Mucosa of stomach (tissue), 1 donor: ENCODE measurements around the gene ACER3.
"Not testable (repeated sequence)": the region's sequence is repeated elsewhere in the genome, so short reads cannot be mapped to it uniquely, and the experiment has no call there.

Experiments used
- H3K27me3 ChIP-seq: one replicate; pipeline ENCODE4 v1.7.0; 2013; ENCODE audit warnings: mild to moderate bottlenecking, low read length; ENCODE audit not compliant: control insufficient read depth, insufficient read depth
- H3K36me3 ChIP-seq: one replicate; pipeline ENCODE4 v1.7.0; 2013; ENCODE audit warnings: low read length; ENCODE audit not compliant: control insufficient read depth, insufficient read depth
- H3K4me1 ChIP-seq: one replicate; pipeline ENCODE4 v1.7.0; 2013; ENCODE audit warnings: mild to moderate bottlenecking, low read length; ENCODE audit not compliant: control insufficient read depth, insufficient read depth
- H3K4me3 ChIP-seq: one replicate; pipeline ENCODE4 v1.7.0; 2013; ENCODE audit warnings: low read length
- H3K9ac ChIP-seq: one replicate; pipeline ENCODE4 v1.7.0; 2013; ENCODE audit warnings: mild to moderate bottlenecking, low read length, moderate library complexity
- H3K9me3 ChIP-seq: one replicate; pipeline ENCODE4 v1.7.0; 2013; ENCODE audit warnings: mild to moderate bottlenecking, low read length, moderate library complexity; ENCODE audit not compliant: control insufficient read depth
- donor health status: Pancreatic carcinoma.

Gene ACER3

GRCh38 chr11:77052518-77052917 lies 191.8 kb downstream of the ACER3 start:
- H3K4me1 ChIP-seq = peaks cover 12% of the 10 kb centered on the region
- no peak overlapping the region for H3K9ac ChIP-seq
- H3K27me3 ChIP-seq = no peaks in the 10 kb centered on the region
- H3K4me3 ChIP-seq = no peak overlapping the region
- peaks cover 11% of the 10 kb centered on the region for H3K9me3 ChIP-seq
- H3K36me3 ChIP-seq = no peaks in the 10 kb centered on the region

GRCh38 chr11:77053217-77054015 lies 192.7 kb downstream of the ACER3 start:
- peaks cover 12% of the 10 kb centered on the region for H3K4me1 ChIP-seq
- peaks cover 11% of the 10 kb centered on the region for H3K9me3 ChIP-seq
- no peak overlapping the region for H3K9ac ChIP-seq
- no peaks in the 10 kb centered on the region for H3K36me3 ChIP-seq
- no peaks in the 10 kb centered on the region for H3K27me3 ChIP-seq
- H3K4me3 ChIP-seq = no peak overlapping the region

DNA sequence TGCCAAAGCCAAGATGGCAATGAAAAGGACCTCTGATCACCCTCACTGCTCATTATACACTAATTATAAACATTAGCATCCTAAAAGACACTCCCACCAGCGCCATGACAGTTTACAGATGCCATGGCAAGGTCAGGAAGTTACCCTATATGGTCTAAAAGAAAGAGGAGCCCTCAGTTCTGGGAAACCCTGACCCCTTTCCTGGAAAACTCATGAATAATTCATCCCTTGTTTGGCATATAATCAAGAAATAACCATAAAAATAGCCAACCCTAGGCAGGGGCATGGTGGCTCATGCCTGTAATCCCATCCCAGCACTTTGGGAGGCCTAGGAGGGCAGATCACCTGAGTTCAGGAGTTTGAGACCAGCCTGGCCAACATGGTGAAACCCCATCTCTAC lies 193.4 kb downstream of the ACER3 start:
- Histone ChIP-seq H3K27me3 (no peaks in the 10 kb centered on the region), H3K9me3 (peaks cover 11% of the 10 kb centered on the region), H3K36me3 (no peaks in the 10 kb centered on the region), H3K4me1 (peaks cover 5% of the 10 kb centered on the region), H3K4me3 (no peak overlapping the region), H3K9ac (no peak overlapping the region)

GRCh38 chr11:77055101-77055561 lies 194.4 kb downstream of the ACER3 start:
- H3K4me1 ChIP-seq = no peaks in the 10 kb centered on the region
- no peaks in the 10 kb centered on the region for H3K36me3 ChIP-seq
- H3K9me3 ChIP-seq = peaks cover 11% of the 10 kb centered on the region
- no peak overlapping the region for H3K4me3 ChIP-seq
- no peaks in the 10 kb centered on the region for H3K27me3 ChIP-seq
- no peak overlapping the region for H3K9ac ChIP-seq

- Histone ChIP-seq H3K36me3 (no peaks in the 10 kb centered on the region), H3K9ac (no peak overlapping the region), H3K27me3 (no peaks in the 10 kb centered on the region), H3K9me3 (peaks cover 11% of the 10 kb centered on the region), H3K4me3 (no peak overlapping the region), H3K4me1 (no peaks in the 10 kb centered on the region)
Observed at GRCh38 chr11:77055913-77056312, 195.2 kb downstream of the ACER3 start.

DNA sequence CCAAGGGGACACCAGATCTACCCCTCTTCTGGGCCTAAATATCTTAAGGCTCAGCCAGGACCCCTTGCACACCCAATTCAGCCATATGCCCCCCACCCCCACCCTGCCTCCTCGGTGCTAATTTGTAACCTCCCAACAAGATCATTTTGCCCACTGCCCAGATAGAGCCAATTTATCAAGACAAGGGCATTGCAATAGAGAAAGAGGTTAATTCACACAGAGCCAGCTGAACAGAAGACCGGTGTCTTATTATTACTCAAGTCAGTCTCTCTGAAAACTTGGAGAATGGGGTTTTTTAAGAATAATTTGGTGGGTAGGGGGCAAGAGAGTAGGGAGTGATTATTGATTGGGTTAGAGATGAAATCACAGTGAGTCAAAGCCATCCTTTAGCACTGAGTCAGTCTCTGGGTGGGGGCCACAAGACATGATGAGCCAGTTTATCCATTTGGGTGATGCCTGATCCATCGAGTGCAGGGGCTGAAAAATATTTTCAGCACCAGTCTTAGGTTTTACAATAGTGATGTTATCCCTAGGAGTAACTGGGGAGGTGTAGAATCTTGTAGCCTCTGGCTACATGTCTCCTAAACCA lies 196.2 kb downstream of the ACER3 start:
- Histone ChIP-seq H3K9me3 (peaks cover 11% of the 10 kb centered on the region), H3K4me3 (no peak overlapping the region), H3K9ac (no peak overlapping the region), H3K36me3 (no peaks in the 10 kb centered on the region), H3K27me3 (no peaks in the 10 kb centered on the region), H3K4me1 (no peaks in the 10 kb centered on the region)

- Histone ChIP-seq H3K36me3 (no peaks in the 10 kb centered on the region), H3K9ac (no peak overlapping the region), H3K9me3 (peaks cover 11% of the 10 kb centered on the region), H3K27me3 (no peaks in the 10 kb centered on the region), H3K4me3 (no peak overlapping the region), H3K4me1 (peaks cover 3% of the 10 kb centered on the region)
Observed at GRCh38 chr11:77057938-77058474, 197.3 kb downstream of the ACER3 start.

DNA sequence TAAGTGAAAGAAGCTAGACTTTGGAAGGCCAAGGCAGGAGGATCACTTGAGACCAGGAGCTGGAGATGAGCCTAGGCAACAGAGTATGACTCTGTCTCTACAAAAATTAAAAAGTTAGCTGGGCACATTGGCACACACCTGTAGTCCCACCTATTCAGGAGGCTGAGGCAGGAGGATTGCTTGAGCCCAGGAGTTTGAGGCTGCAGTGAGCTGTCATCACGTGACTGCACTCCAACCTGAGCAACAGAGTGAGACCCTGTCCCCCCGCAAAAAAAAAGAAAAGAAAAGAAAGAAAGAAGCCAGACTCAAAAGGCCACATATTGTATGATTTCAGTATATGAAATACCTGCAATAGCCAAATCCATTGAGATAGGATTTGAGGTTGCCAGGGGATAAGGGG lies 198.2 kb downstream of the ACER3 start:
- H3K9me3 ChIP-seq = peaks cover 11% of the 10 kb centered on the region
- no peak overlapping the region for H3K9ac ChIP-seq
- no peaks in the 10 kb centered on the region for H3K27me3 ChIP-seq
- H3K4me3 ChIP-seq = no peak overlapping the region
- H3K4me1 ChIP-seq = peaks cover 12% of the 10 kb centered on the region
- H3K36me3 ChIP-seq = no peaks in the 10 kb centered on the region

DNA sequence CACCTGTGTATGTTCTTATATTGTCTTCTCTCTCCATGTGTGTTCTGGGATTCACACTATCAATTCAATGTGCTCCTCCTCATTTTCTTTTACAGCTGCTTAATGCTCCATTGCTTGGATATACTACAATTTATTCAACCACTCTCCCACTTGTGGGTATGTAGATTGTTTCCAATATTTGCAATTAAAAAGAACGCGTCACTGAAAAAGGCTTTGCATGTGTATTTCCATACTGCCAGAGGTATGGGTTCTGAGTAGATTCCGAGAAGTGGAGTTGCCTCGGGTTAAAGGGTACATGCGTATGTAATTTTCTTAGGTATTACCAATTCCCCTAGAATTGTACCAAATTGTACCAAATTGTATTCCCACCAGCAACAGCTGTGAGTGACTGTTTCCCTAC lies 199.1 kb downstream of the ACER3 start:
- Histone ChIP-seq H3K4me1 (peaks cover 21% of the 10 kb centered on the region), H3K36me3 (no peaks in the 10 kb centered on the region), H3K9me3 (peaks cover 11% of the 10 kb centered on the region), H3K9ac (no peak overlapping the region), H3K27me3 (no peaks in the 10 kb centered on the region), H3K4me3 (no peak overlapping the region)

DNA sequence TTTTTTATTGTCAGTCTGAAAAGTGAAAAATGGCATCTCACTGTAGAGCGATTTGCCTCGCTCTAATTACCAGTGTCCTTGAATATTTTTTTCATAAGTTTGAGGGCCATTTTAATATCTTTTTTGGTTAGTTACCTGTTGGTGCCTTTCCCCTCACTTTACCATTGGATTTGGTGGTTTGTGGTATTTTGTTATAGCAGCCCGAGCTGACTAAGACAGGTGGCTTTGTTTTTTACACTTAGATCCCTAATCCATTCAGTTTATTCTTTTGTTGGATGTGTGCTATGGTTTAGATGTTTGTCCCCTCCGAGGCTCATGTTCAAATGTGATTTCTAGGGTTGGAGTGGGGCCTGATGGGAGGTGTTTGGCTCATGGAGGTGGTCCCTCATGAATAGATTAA lies 199.5 kb downstream of the ACER3 start:
- Histone ChIP-seq H3K4me1 (peaks cover 25% of the 10 kb centered on the region), H3K9ac (no peak overlapping the region), H3K27me3 (no peaks in the 10 kb centered on the region), H3K4me3 (no peak overlapping the region), H3K9me3 (peaks cover 11% of the 10 kb centered on the region), H3K36me3 (no peaks in the 10 kb centered on the region)

- peaks cover 35% of the 10 kb centered on the region for H3K4me1 ChIP-seq
- H3K4me3 ChIP-seq, H3K36me3 ChIP-seq: not testable (repeated sequence)
Observed at GRCh38 chr11:77061258-77061657, 200.5 kb downstream of the ACER3 start.

DNA sequence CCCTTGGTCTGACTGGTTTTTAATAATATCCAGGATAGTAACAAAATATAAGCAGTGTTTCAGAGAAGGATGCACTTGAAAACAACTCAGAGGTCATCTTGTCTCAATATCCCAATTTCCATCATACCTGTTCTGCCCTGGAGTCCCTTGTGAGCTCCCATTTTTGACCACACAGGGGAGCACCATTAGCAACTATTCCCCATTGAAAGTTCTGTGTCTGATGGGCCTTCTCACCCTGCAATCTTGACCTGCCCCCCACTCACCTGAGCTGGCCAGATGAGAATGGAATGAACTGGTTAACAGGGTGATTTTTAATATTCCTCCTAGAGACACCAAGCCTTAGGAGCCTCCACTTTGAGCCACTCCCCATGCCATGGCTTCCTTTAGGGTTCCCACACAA lies 202.2 kb downstream of the ACER3 start:
- Histone ChIP-seq H3K9ac (no peak overlapping the region), H3K4me3 (no peak overlapping the region), H3K27me3 (no peaks in the 10 kb centered on the region), H3K36me3 (no peaks in the 10 kb centered on the region), H3K9me3 (no peaks in the 10 kb centered on the region), H3K4me1 (peaks cover 36% of the 10 kb centered on the region)

More at GRCh38 chr11:77061258-77061657, 200.5 kb downstream of the ACER3 start:
- not testable (repeated sequence) for H3K9me3 ChIP-seq, H3K27me3 ChIP-seq, H3K9ac ChIP-seq
